ENCODE measurements around the gene ST7. TPM values are rescaled to one million over a fixed set of nuclear protein-coding genes. Genes with fewer than 3 reads are reported as not detected.

Gene ST7
- total and polyA plus RNA-seq, 7 experiments from 2014 or later = 2.1 to 6.4 (median 4.1) TPM

DNA sequence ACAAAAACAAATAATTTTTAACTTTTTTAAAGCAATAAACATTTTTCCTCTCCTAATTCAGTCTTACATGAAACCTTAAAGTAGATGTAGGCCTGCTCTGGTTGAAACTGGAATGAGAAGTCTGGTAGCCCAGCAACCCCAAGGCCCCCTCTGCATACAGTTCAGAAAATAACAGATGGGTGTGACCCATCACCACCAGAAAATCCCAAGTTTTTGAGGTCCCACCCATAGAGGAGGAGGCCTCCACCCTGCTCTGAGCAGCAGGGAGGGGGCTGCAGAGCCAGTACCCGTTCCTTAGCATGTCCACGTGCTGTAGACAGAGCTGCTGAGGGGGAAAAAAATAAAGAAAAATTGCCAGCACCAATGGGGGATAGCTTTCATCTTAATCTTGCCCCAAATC is 246.8 kb downstream of the ST7 start:
- Mint-ChIP-seq H3K4me1 (no peaks in the 10 kb centered on the region), H3K9me3 (no peaks in the 10 kb centered on the region), H3K27ac (no peak overlapping the region), H3K27me3 (no peaks in the 10 kb centered on the region), H3K4me3 (no peak overlapping the region), H3K36me3 (peaks cover 0 to 11% (median 0%) of the 10 kb centered on the region in 5 donors)
- Histone ChIP-seq H3K36me3 (ENCODE audit: control insufficient read depth in 2 of 3, insufficient read depth in 3 of 3, low read length in 3 of 3) (no peaks in the 10 kb centered on the region), H3K4me3 (ENCODE audit: low read length) (no peak overlapping the region), H3K4me1 (ENCODE audit: control insufficient read depth in 2 of 2, insufficient read depth in 2 of 2, low read length in 2 of 2) (no peaks in the 10 kb centered on the region), H3K27ac (ENCODE audit: low read depth, low read length) (no peak overlapping the region), H3K27me3 (ENCODE audit: control insufficient read depth in 2 of 2, insufficient read depth in 2 of 2, low read length in 2 of 2) (no peaks in the 10 kb centered on the region), H3K9me3 (ENCODE audit: control insufficient read depth in 2 of 3, low read length in 3 of 3) (no peaks in the 10 kb centered on the region)
- ATAC-seq (no peak), DNase-seq (no peak)
- intact Hi-C loops (cut with micrococcal nuclease) = no loop called here
- ChIA-PET POLR2A (no interaction called here), CTCF (no interaction called here)

DNA sequence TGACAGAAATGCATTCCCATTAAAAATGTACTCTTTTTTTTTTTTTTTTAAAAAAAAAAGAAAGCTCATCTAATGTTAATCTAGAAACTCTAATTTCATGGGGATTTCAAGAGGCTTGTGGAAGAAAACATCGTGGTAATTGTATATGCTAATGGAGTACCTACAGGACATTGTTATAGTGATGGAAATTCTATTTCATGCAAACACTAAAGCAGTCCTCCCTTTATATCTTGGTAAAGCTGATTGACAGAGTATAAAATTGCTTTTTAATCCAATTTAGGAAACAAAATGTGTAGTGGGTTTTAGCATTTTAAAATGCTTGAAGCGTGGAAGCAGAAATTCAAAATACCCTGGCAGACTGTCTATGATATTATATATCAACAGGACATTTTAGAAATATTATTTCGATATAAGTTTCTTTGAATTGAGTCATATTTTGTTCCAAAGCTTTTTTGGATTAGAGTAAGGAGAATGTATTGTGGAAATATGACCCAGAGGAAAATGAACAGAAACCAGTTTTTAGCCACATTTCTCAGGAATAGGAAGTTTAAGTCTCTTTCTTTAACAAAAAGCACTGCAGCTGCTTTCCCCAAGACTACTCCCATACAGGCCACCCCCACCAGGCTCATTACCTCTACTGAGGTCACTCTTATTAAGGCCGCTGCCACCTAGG is 247.6 kb downstream of the ST7 start:
- POLR2A ChIA-PET = no interaction called here
- no peaks in the 10 kb centered on the region for H3K9me3 Mint-ChIP-seq

DNA sequence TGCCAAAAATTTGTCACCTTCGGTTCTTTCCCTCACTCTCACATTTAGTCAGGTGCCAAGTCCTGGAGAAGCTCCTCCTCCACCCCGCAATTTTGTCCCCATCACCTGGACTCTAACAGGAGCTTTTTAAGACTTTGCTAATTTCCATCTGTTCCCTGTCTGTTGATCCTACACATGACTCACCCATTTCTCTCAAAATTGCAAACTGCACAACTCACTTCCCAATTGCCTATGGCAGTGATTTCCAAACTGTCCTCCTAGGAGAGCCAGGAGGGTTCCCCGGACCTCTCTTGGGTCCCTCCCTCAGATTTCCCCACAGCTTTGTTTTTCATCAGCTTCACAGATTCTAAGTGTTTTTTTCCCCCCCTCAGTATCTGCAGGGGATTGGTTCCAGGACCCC is 249.2 kb downstream of the ST7 start:
- DNase-seq = no peak
- Mint-ChIP-seq H3K4me1 (no peaks in the 10 kb centered on the region), H3K36me3 (peaks cover 0 to 9% (median 0%) of the 10 kb centered on the region in 5 donors), H3K27ac (no peak overlapping the region), H3K27me3 (no peaks in the 10 kb centered on the region), H3K4me3 (no peak overlapping the region), H3K9me3 (no peaks in the 10 kb centered on the region)
- no peaks in the 10 kb centered on the region for H3K4me1 ChIP-seq (ENCODE audit: control insufficient read depth in 2 of 2, insufficient read depth in 2 of 2, low read length in 2 of 2)
- ChIA-PET POLR2A (no interaction called here), CTCF (no interaction called here)
- H3K9me3 ChIP-seq (ENCODE audit: control insufficient read depth in 2 of 3, low read length in 3 of 3) = no peaks in the 10 kb centered on the region
- H3K36me3 ChIP-seq (ENCODE audit: control insufficient read depth in 2 of 3, insufficient read depth in 3 of 3, low read length in 3 of 3) = no peaks in the 10 kb centered on the region
- no peaks in the 10 kb centered on the region for H3K27me3 ChIP-seq (ENCODE audit: control insufficient read depth in 2 of 2, insufficient read depth in 2 of 2, low read length in 2 of 2)
- no peak for ATAC-seq
- intact Hi-C loops (cut with micrococcal nuclease) = no loop called here
- H3K27ac ChIP-seq (ENCODE audit: low read depth, low read length) = no peak overlapping the region
- no peak overlapping the region for H3K4me3 ChIP-seq (ENCODE audit: low read length)

More for the DNA sequence above, 247.6 kb downstream of the ST7 start:
- H3K4me1 ChIP-seq (ENCODE audit: control insufficient read depth in 2 of 2, insufficient read depth in 2 of 2, low read length in 2 of 2) = no peaks in the 10 kb centered on the region
- H3K4me3 ChIP-seq (ENCODE audit: low read length) = no peak overlapping the region
- H3K27me3 Mint-ChIP-seq = no peaks in the 10 kb centered on the region
- peaks cover 0 to 9% (median 0%) of the 10 kb centered on the region in 5 donors for H3K36me3 Mint-ChIP-seq
- no peak overlapping the region for H3K27ac ChIP-seq (ENCODE audit: low read depth, low read length)
- no peaks in the 10 kb centered on the region for H3K36me3 ChIP-seq (ENCODE audit: control insufficient read depth in 2 of 3, insufficient read depth in 3 of 3, low read length in 3 of 3)
- no peak for ATAC-seq
- H3K9me3 ChIP-seq (ENCODE audit: control insufficient read depth in 2 of 3, low read length in 3 of 3) = no peaks in the 10 kb centered on the region
- no peaks in the 10 kb centered on the region for H3K27me3 ChIP-seq (ENCODE audit: control insufficient read depth in 2 of 2, insufficient read depth in 2 of 2, low read length in 2 of 2)
- H3K4me3 Mint-ChIP-seq = no peak overlapping the region
- H3K27ac Mint-ChIP-seq = no peak overlapping the region
- H3K4me1 Mint-ChIP-seq = no peaks in the 10 kb centered on the region
- DNase-seq = no peak
- CTCF ChIA-PET = no interaction called here
- intact Hi-C loops (cut with micrococcal nuclease) = no loop called here

DNA sequence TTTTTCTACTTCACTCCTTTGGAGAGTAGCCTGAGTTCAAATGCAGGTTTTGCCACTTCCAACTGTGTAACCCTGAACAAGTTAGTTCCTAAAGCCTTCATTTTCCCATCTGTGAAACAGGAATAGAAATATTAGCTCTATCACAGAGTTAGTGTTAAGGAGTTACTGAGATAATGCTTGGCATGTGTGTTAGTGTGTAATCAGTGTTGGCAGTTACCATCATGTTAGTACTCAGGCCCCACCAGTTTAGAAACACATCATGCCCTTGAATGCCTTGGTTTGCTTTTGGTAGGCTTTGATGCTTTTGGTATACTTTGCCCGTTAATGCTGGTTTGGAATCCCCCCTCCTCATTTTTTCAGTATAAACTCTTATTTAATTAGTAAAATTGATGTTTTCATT is 249.9 kb downstream of the ST7 start:
- CTCF ChIA-PET = no interaction called here

DNA sequence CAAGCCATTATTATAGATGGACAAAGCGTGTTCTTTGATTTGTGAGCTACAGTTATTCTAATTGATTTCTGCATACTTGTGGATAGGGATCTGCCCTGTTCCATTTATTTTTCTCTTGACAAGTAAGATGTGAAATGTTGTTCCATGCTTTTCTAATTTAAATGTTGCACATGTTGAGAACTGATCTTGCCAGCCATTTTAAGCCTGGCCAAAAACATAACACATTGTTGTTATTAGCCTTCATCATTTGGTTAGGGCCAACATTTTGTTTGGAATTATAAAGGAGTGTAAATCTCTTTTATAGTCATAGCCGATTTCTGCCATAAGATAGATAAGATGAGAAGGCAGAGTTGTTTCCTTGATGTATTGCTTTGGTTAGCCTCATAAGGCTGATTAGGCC is 252.6 kb downstream of the ST7 start:
- Mint-ChIP-seq H3K4me3 (no peak overlapping the region), H3K9me3 (no peaks in the 10 kb centered on the region), H3K4me1 (no peaks in the 10 kb centered on the region), H3K36me3 (peaks cover 0 to 4% (median 0%) of the 10 kb centered on the region in 5 donors), H3K27ac (no peak overlapping the region), H3K27me3 (no peaks in the 10 kb centered on the region)
- DNase-seq (no peak), ATAC-seq (no peak)
- Histone ChIP-seq H3K4me1 (ENCODE audit: control insufficient read depth in 2 of 2, insufficient read depth in 2 of 2, low read length in 2 of 2) (no peaks in the 10 kb centered on the region), H3K4me3 (ENCODE audit: low read length) (no peak overlapping the region), H3K27me3 (ENCODE audit: control insufficient read depth in 2 of 2, insufficient read depth in 2 of 2, low read length in 2 of 2) (no peaks in the 10 kb centered on the region), H3K27ac (ENCODE audit: low read depth, low read length) (no peak overlapping the region), H3K9me3 (ENCODE audit: control insufficient read depth in 2 of 3, low read length in 3 of 3) (no peaks in the 10 kb centered on the region), H3K36me3 (ENCODE audit: control insufficient read depth in 2 of 3, insufficient read depth in 3 of 3, low read length in 3 of 3) (no peaks in the 10 kb centered on the region)
- intact Hi-C loops (cut with micrococcal nuclease) = no loop called here
- ChIA-PET POLR2A (no interaction called here), CTCF (no interaction called here)

More for the DNA sequence above, 249.9 kb downstream of the ST7 start:
- Mint-ChIP-seq H3K36me3 (peaks cover 0 to 9% (median 0%) of the 10 kb centered on the region in 5 donors), H3K9me3 (no peaks in the 10 kb centered on the region), H3K4me3 (no peak overlapping the region), H3K27ac (no peak overlapping the region), H3K4me1 (no peaks in the 10 kb centered on the region), H3K27me3 (no peaks in the 10 kb centered on the region)
- Histone ChIP-seq H3K27ac (ENCODE audit: low read depth, low read length) (no peak overlapping the region), H3K4me1 (ENCODE audit: control insufficient read depth in 2 of 2, insufficient read depth in 2 of 2, low read length in 2 of 2) (no peaks in the 10 kb centered on the region), H3K36me3 (ENCODE audit: control insufficient read depth in 2 of 3, insufficient read depth in 3 of 3, low read length in 3 of 3) (no peaks in the 10 kb centered on the region), H3K9me3 (ENCODE audit: control insufficient read depth in 2 of 3, low read length in 3 of 3) (no peaks in the 10 kb centered on the region), H3K4me3 (ENCODE audit: low read length) (no peak overlapping the region), H3K27me3 (ENCODE audit: control insufficient read depth in 2 of 2, insufficient read depth in 2 of 2, low read length in 2 of 2) (no peaks in the 10 kb centered on the region)
- intact Hi-C loops (cut with micrococcal nuclease) = no loop called here
- ATAC-seq (no peak), DNase-seq (no peak)
- POLR2A ChIA-PET = no interaction called here

DNA sequence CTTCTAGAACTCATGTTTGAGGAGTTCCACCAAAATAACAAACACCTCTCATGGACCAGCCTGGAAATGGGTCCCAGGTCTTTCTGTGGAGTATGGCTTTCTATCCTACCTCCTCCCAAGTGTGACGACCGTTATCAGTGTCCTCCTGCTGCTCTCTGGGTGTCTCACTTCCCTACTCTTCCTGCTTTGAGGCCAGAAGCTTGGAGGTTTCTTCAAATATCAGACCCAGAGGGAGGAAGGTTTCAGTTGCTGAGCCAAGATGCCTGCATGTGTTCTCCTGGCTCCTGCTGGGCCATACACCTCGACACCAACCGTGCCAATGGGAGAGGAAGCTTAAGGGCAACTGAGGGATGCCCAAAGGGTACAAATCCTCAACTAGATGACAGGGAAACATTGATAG is 255.0 kb downstream of the ST7 start:
- Mint-ChIP-seq H3K36me3 (no peaks in the 10 kb centered on the region), H3K9me3 (no peaks in the 10 kb centered on the region), H3K27me3 (no peaks in the 10 kb centered on the region), H3K27ac (no peak overlapping the region), H3K4me3 (no peak overlapping the region), H3K4me1 (no peaks in the 10 kb centered on the region)
- Histone ChIP-seq H3K4me3 (ENCODE audit: low read length) (no peak overlapping the region), H3K27me3 (ENCODE audit: control insufficient read depth in 2 of 2, insufficient read depth in 2 of 2, low read length in 2 of 2) (no peaks in the 10 kb centered on the region), H3K36me3 (ENCODE audit: control insufficient read depth in 2 of 3, insufficient read depth in 3 of 3, low read length in 3 of 3) (no peaks in the 10 kb centered on the region), H3K27ac (ENCODE audit: low read depth, low read length) (no peak overlapping the region), H3K4me1 (ENCODE audit: control insufficient read depth in 2 of 2, insufficient read depth in 2 of 2, low read length in 2 of 2) (no peaks in the 10 kb centered on the region), H3K9me3 (ENCODE audit: control insufficient read depth in 2 of 3, low read length in 3 of 3) (no peaks in the 10 kb centered on the region)
- POLR2A ChIA-PET = no interaction called here
- DNase-seq = no peak
- CTCF ChIA-PET = no interaction called here
- intact Hi-C loops (cut with micrococcal nuclease) = no loop called here
- no peak for ATAC-seq

DNA sequence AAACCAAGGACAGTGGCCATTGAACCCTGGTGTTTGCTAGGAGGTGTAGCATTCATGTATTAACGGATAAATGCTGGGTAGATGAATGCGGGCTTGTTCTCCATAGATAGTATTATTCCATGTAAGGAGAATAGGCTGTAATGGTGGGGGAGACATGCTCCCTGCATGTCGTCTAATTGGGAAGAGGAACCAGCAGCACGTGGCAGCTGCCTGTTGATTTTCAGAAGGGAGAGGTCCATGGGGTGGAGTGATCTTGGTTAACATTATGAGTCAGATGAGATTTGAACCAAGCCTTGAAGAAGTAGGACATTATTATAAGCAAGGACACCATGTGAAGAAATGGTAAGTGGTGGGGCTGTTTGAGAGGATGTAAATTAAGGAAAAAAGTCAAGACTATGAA is 257.1 kb downstream of the ST7 start:
- Histone ChIP-seq H3K36me3 (ENCODE audit: control insufficient read depth in 2 of 3, insufficient read depth in 3 of 3, low read length in 3 of 3) (no peaks in the 10 kb centered on the region), H3K9me3 (ENCODE audit: control insufficient read depth in 2 of 3, low read length in 3 of 3) (no peaks in the 10 kb centered on the region), H3K27ac (ENCODE audit: low read depth, low read length) (no peak overlapping the region), H3K4me1 (ENCODE audit: control insufficient read depth in 2 of 2, insufficient read depth in 2 of 2, low read length in 2 of 2) (no peaks in the 10 kb centered on the region), H3K27me3 (ENCODE audit: control insufficient read depth in 2 of 2, insufficient read depth in 2 of 2, low read length in 2 of 2) (no peaks in the 10 kb centered on the region), H3K4me3 (ENCODE audit: low read length) (no peak overlapping the region)
- H3K27me3 Mint-ChIP-seq = no peaks in the 10 kb centered on the region
- no peak overlapping the region for H3K4me3 Mint-ChIP-seq
- intact Hi-C loops (cut with micrococcal nuclease) = loop anchor here in 1 of 2 donors (5.0 kb wide), 1 partner anchor 387 kb away; no protein-coding TSS in a partner anchor
- POLR2A ChIA-PET = no interaction called here
- no peak overlapping the region for H3K27ac Mint-ChIP-seq
- ATAC-seq (no peak), DNase-seq (no peak)
- no peaks in the 10 kb centered on the region for H3K4me1 Mint-ChIP-seq
- CTCF ChIA-PET = no interaction called here
- no peaks in the 10 kb centered on the region for H3K36me3 Mint-ChIP-seq
- H3K9me3 Mint-ChIP-seq = no peaks in the 10 kb centered on the region

Measured in naive thymus-derived CD4-positive, alpha-beta T cell (primary cell).